ENCODE results near the gene UBL7.

The UBL7 gene

GRCh38 chr15:74423431-74424257, 37.3 kb downstream of the UBL7 start:
- DNase-seq (ENCODE audit: low read depth in 4 of 4, low spot score in 1 of 4) = no peak

GRCh38 chr15:74422652-74423430, 38.1 kb downstream of the UBL7 start:
- DNase-seq (ENCODE audit: low read depth in 4 of 4, low spot score in 1 of 4) = no peak

GRCh38 chr15:74422265-74422651, 38.7 kb downstream of the UBL7 start:
- DNase-seq (ENCODE audit: low read depth in 4 of 4, low spot score in 1 of 4) = no peak

GRCh38 chr15:74421302-74422245, 39.4 kb downstream of the UBL7 start:
- DNase-seq (ENCODE audit: low read depth in 4 of 4, low spot score in 1 of 4) = no peak

GRCh38 chr15:74420193-74420905, 40.6 kb downstream of the UBL7 start:
- no peak for DNase-seq (ENCODE audit: low read depth in 4 of 4, low spot score in 1 of 4)

- no peak for DNase-seq (ENCODE audit: low read depth in 4 of 4, low spot score in 1 of 4)
Measured at GRCh38 chr15:74419432-74419831, 41.5 kb downstream of the UBL7 start.

- no peak for DNase-seq (ENCODE audit: low read depth in 4 of 4, low spot score in 1 of 4)
Measured at GRCh38 chr15:74418575-74419338, 42.2 kb downstream of the UBL7 start.

- no peak for DNase-seq (ENCODE audit: low read depth in 4 of 4, low spot score in 1 of 4)
Measured at GRCh38 chr15:74417670-74418069, 43.3 kb downstream of the UBL7 start.

GRCh38 chr15:74417225-74417624, 43.7 kb downstream of the UBL7 start:
- no peak for DNase-seq (ENCODE audit: low read depth in 4 of 4, low spot score in 1 of 4)

- no peak for DNase-seq (ENCODE audit: low read depth in 4 of 4, low spot score in 1 of 4)
Measured at GRCh38 chr15:74415966-74416916, 44.7 kb downstream of the UBL7 start.

- DNase-seq (ENCODE audit: low read depth in 4 of 4, low spot score in 1 of 4) = no peak
Measured at GRCh38 chr15:74414603-74415338, 46.2 kb downstream of the UBL7 start.

- no peak for DNase-seq (ENCODE audit: low read depth in 4 of 4, low spot score in 1 of 4)
Measured at GRCh38 chr15:74414081-74414580, 46.8 kb downstream of the UBL7 start.

GRCh38 chr15:74413350-74414080, 47.4 kb downstream of the UBL7 start:
- DNase-seq (ENCODE audit: low read depth in 4 of 4, low spot score in 1 of 4) = no peak

GRCh38 chr15:74412159-74412558, 48.8 kb downstream of the UBL7 start:
- DNase-seq (ENCODE audit: low read depth in 4 of 4, low spot score in 1 of 4) = no peak

GRCh38 chr15:74411686-74412085, 49.3 kb downstream of the UBL7 start:
- DNase-seq (ENCODE audit: low read depth in 4 of 4, low spot score in 1 of 4) = no peak

- DNase-seq (ENCODE audit: low read depth in 4 of 4, low spot score in 1 of 4) = no peak
Measured at GRCh38 chr15:74410502-74410901, 50.5 kb downstream of the UBL7 start.

- DNase-seq (ENCODE audit: low read depth in 4 of 4, low spot score in 1 of 4) = no peak
Measured at GRCh38 chr15:74409225-74409624, 51.7 kb downstream of the UBL7 start.
